Gastroesophageal sphincter (tissue), 4 donors: Measurements from ENCODE around the gene CCT6B. TPM values are rescaled to one million over a fixed set of nuclear protein-coding genes. Genes with fewer than 3 reads are reported as not detected.

Experiments
- ATAC-seq: fragments of 150-250 bp; one replicate; pipeline ENCODE4 v1.9.1; 2016; ENCODE audit warnings: mild to moderate bottlenecking, moderate library complexity
- H3K27ac ChIP-seq, 4 donors: fragments of 200-600 bp; sonication (generic) in 3 of 4; 1 replicate in 3 of 4; 2 replicates in 1 of 4; pipeline ENCODE4 v1.5.1; 2016 to 2019
- H3K27me3 ChIP-seq: fragments of 200-600 bp; sonication (generic); one replicate; pipeline ENCODE4 v1.5.1; 2019
- H3K36me3 ChIP-seq, 2 donors: fragments of 200-600 bp; sonication (generic); one replicate each; pipeline ENCODE4 v1.5.1; 2019; ENCODE audit warnings: control low read depth in 1 of 2
- H3K4me1 ChIP-seq, 3 donors: fragments of 200-600 bp; sonication (generic); 1 replicate in 2 of 3; 2 replicates in 1 of 3; pipeline ENCODE4 v1.5.1; 2016 to 2019; ENCODE audit warnings: control low read depth in 2 of 3
- H3K4me3 ChIP-seq, 2 donors: fragments of 200-600 bp; sonication (generic); one replicate each; pipeline ENCODE4 v1.5.1; 2019; ENCODE audit warnings: mild to moderate bottlenecking in 1 of 2, moderate library complexity in 1 of 2
- H3K9me3 ChIP-seq, 3 donors: fragments of 200-600 bp; sonication (generic); one replicate each; pipeline ENCODE4 v1.5.1; 2017 to 2019; ENCODE audit warnings: control low read depth in 2 of 3
- CTCF ChIP-seq, 4 experiments: fragments of 200-600 bp in 2 of 4; fragments of 450-650 bp in 2 of 4; sonication (generic) in 1 of 4; IDR thresholded peaks; one replicate each; pipeline ENCODE4 v1.5.1; 2017 to 2019; ENCODE audit warnings: antibody characterized with exemption in 4 of 4, mild to moderate bottlenecking in 2 of 4, moderate library complexity in 2 of 4
- EP300 ChIP-seq: sonication (generic); formaldehyde crosslinking; IDR thresholded peaks from one replicate; pipeline ENCODE4 v1.6.1; 2017; ENCODE audit warnings: antibody characterized with exemption, mild to moderate bottlenecking
- POLR2A ChIP-seq, 2 donors: fragments of 450-650 bp; IDR thresholded peaks; one replicate each; pipeline ENCODE4 v1.6.1; 2017; ENCODE audit warnings: antibody characterized with exemption in 2 of 2, mild to moderate bottlenecking in 2 of 2, moderate library complexity in 1 of 2
- POLR2AphosphoS5 ChIP-seq: sonication (generic); formaldehyde crosslinking; IDR thresholded peaks from one replicate; pipeline ENCODE4 v1.6.1; 2017; ENCODE audit warnings: antibody characterized with exemption
- WGBS, 2 donors: methylation state at CpG; one replicate each; pipeline ENCODE4 v1.1.5; 2018; ENCODE audit warnings: low coverage in 1 of 2; 5-methylcytosine and 5-hydroxymethylcytosine counted together
- total RNA-seq, 4 donors: library from RNA; depleted of rRNA; stranded (reverse); fragments of >200 nt; gene quantifications; one replicate each; pipeline ENCODE4 v1.1.0, GENCODE V29; 2016

Gene CCT6B
- total RNA-seq, 4 donors from 2014 or later = 2.5 to 4.0 (median 2.8) TPM

- 17 to 48% methylated on average over 5 to 6 of the region's 6 CpGs for WGBS, 2 donors
- Histone ChIP-seq H3K9me3 (no peaks in the 10 kb centered on the region), H3K4me3 (no peak overlapping the region), H3K4me1 (peaks cover 0 to 9% (median 0%) of the 10 kb centered on the region in 3 donors), H3K27ac (peak overlapping the region in 3 of 4 donors; percentile 32 to 47 (median 33)), H3K27me3 (no peaks in the 10 kb centered on the region), H3K36me3 (peaks cover 0 to 100% of the 10 kb centered on the region in 2 donors)
- no peak for ATAC-seq
- no peak for TF ChIP-seq POLR2A (IDR thresholded peaks at IDR 0.05)
- TF ChIP-seq EP300 = no peak
- TF ChIP-seq CTCF (IDR thresholded peaks at IDR 0.05) = no peak
- peak; percentile 50 for TF ChIP-seq POLR2AphosphoS5
Observed at GRCh38 chr17:34990921-34991365, 29.7 kb upstream of the CCT6B start.

- no peak for ATAC-seq
- Histone ChIP-seq H3K27me3 (no peaks in the 10 kb centered on the region), H3K4me1 (peaks cover 0 to 16% (median 0%) of the 10 kb centered on the region in 3 donors), H3K27ac (peak overlapping the region in 1 of 4 donors; percentile 6), H3K36me3 (peaks cover 0 to 97% of the 10 kb centered on the region in 2 donors), H3K4me3 (no peak overlapping the region), H3K9me3 (no peaks in the 10 kb centered on the region)
- no peak for TF ChIP-seq POLR2A (IDR thresholded peaks at IDR 0.05)
- no peak for TF ChIP-seq CTCF (IDR thresholded peaks at IDR 0.05)
- no peak for TF ChIP-seq EP300
- no peak for TF ChIP-seq POLR2AphosphoS5
- 83 to 90% methylated on average over 2 to 4 of the region's 10 CpGs for WGBS, 2 donors
Observed at GRCh38 chr17:34989473-34989872, 28.2 kb upstream of the CCT6B start.

GRCh38 chr17:34988644-34989043 lies 27.4 kb upstream of the CCT6B start:
- Histone ChIP-seq H3K27me3 (no peaks in the 10 kb centered on the region), H3K9me3 (no peaks in the 10 kb centered on the region), H3K36me3 (peaks cover 0 to 95% of the 10 kb centered on the region in 2 donors), H3K27ac (no peak overlapping the region), H3K4me3 (no peak overlapping the region), H3K4me1 (peaks cover 0 to 25% (median 0%) of the 10 kb centered on the region in 3 donors)
- TF ChIP-seq POLR2A (IDR thresholded peaks at IDR 0.05) (no peak), CTCF (IDR thresholded peaks at IDR 0.05) (no peak), POLR2AphosphoS5 (no peak), EP300 (no peak)
- 83 to 86% methylated on average over 2 of the region's 2 CpGs for WGBS, 2 donors
- ATAC-seq = no peak

- TF ChIP-seq POLR2AphosphoS5 = no peak
- TF ChIP-seq CTCF (IDR thresholded peaks at IDR 0.05) = no peak
- no peak for TF ChIP-seq POLR2A (IDR thresholded peaks at IDR 0.05)
- no peak for TF ChIP-seq EP300
- no peaks in the 10 kb centered on the region for H3K9me3 ChIP-seq
- H3K4me3 ChIP-seq = no peak overlapping the region
- H3K27me3 ChIP-seq = no peaks in the 10 kb centered on the region
- no peak overlapping the region for H3K27ac ChIP-seq
- H3K36me3 ChIP-seq = peaks cover 0 to 85% of the 10 kb centered on the region in 2 donors
- ATAC-seq = no peak
- peaks cover 0 to 38% (median 1%) of the 10 kb centered on the region in 3 donors for H3K4me1 ChIP-seq
- 74 to 95% methylated on average over 2 of the region's 2 CpGs for WGBS, 2 donors
Observed at GRCh38 chr17:34987232-34987631, 26.0 kb upstream of the CCT6B start.

GRCh38 chr17:34981538-34982241 lies 20.4 kb upstream of the CCT6B start:
- WGBS, 2 donors = 7 to 9% methylated on average over 8 of the region's 8 CpGs
- H3K4me1 ChIP-seq = peaks cover 6 to 49% (median 10%) of the 10 kb centered on the region in 3 donors

More at GRCh38 chr17:34981538-34982241, 20.4 kb upstream of the CCT6B start:
- Histone ChIP-seq H3K36me3 (peaks cover 0 to 30% of the 10 kb centered on the region in 2 donors), H3K27ac (peak overlapping the region; percentile 98 to 100 (median 100)), H3K4me3 (peak overlapping the region; percentile 78 to 100), H3K9me3 (no peaks in the 10 kb centered on the region), H3K27me3 (no peaks in the 10 kb centered on the region)
- ATAC-seq = no peak
- no peak for TF ChIP-seq POLR2A (IDR thresholded peaks at IDR 0.05)
- no peak for TF ChIP-seq EP300
- TF ChIP-seq POLR2AphosphoS5 = no peak
- peak in 1 of 4 experiments; percentile 2 for TF ChIP-seq CTCF (IDR thresholded peaks at IDR 0.05)
